H7 (cell line): ENCODE data around the gene ZBTB7B. TPM values are rescaled to one million over a fixed set of nuclear protein-coding genes. Genes with fewer than 3 reads are reported as not detected.

Experiments
- DNase-seq: peaks from one replicate; pipeline ENCODE4 v3.0.0; 2012
- H3K27me3 ChIP-seq: 2 replicates; pipeline ENCODE4 v1.6.0; 2011; ENCODE audit warnings: mild to moderate bottlenecking, low read length; ENCODE audit not compliant: control insufficient read depth, insufficient read depth
- H3K36me3 ChIP-seq: replicated peaks from 2 replicates; pipeline ENCODE4 v1.5.1; 2011; ENCODE audit warnings: low read length; ENCODE audit not compliant: control insufficient read depth, insufficient read depth
- H3K4me3 ChIP-seq: 2 replicates; pipeline ENCODE4 v1.5.1; 2011; ENCODE audit warnings: low read depth, mild to moderate bottlenecking, control low read depth, low read length, moderate library complexity; ENCODE audit not compliant: insufficient read depth
- total RNA-seq: library from RNA; depleted of rRNA; stranded (reverse); fragments of >200 nt; shearing (Covaris generic); gene quantifications from 2 replicates; pipeline ENCODE4 v1.2.3, GENCODE V29; 2014

Gene ZBTB7B
- total RNA-seq, 1 experiment from 2014 or later, result 40.6 TPM

DNA sequence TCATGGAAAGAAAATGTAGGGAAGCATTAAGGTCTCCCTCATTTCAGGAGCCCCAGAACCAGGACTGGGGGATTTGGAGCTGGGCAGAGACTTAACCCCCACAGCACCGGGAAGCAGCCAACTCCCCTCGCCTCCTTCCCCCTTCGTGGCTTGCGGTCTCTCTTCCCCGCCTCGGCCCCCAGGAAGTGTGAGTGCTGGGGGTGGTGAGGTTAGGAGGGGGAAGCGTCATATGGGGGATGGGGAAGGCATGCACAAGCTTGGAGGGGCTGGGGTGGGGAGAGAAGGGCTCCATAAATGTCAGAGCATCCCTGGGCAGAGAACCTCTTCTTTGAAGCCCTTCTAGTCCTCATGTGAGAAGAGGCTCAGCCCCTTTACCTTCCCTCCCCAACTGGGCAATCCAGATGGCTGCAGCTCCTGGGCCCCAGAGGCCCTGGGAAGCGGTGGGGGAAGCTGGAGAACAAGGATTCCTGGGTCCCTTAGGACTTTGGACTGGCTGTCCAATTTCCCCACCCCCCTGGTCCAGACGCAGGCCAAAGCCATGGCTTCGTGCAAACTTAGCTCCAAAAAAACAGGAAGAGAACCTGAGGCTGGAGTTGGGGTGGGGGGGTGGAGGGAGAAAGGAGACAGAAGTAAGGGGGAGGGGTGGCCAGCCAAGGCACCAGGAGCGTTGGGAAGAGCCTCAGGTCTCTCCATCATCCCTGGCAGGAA is 7.8 kb downstream of the ZBTB7B start:
- H3K27me3 ChIP-seq, result no peaks in the 10 kb centered on the region
- H3K4me3 ChIP-seq, result no peak overlapping the region
- H3K36me3 ChIP-seq, result peaks cover 4% of the 10 kb centered on the region; the same call in 1 of the 2 replicates
- DNase-seq, result no peak

DNA sequence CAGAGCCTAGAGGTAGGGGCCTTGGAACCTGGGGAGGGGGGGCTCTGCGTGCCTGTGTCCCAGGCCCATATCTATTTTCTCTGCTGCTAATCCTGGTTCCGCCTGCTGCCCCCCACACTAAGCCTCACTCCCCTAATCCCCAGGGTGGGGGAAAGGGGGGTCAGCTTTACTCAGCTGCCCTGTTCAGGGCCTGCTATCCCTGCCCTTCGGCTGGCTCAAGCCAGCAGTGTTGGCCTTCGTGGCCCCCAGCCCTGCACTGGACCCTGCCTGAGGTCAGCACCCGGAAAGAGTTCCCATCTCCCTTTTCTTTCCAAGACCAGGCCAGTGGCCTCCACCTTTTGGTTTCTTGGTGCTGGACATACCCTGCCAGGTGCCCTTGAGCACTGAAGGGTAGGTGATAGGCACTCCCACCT is 8.4 kb downstream of the ZBTB7B start:
- peaks cover 4% of the 10 kb centered on the region for H3K36me3 ChIP-seq
- DNase-seq, result peak; percentile 50
- no peak overlapping the region for H3K4me3 ChIP-seq
- no peaks in the 10 kb centered on the region for H3K27me3 ChIP-seq

DNA sequence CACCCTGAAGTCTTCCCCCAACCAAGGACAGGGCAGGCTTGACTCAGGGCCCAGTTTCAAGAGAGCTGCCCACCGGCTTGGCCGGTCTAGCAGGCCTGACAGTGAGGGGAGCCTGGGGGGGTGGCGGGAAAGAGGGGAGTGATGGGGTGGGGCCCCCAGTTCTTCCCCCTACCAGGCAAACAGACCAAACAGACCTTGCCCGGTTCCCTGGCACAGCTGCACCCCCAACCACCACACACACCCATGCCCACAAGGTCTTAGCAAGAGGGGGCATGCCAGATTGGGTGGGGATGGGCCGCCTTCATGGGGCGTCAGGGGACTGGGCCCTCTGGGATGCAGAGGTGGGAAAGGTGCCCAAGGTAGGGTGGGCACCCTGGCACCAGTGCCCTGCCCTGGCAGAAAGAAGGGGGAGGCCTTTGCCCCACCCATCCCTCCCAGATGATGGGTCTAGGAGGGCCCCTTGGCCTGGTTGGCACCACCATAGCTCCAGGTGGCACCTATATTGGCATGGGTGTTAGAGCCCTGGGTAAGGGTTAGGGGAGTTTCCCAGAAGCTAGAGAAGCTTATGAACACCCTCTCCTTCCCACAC is 8.9 kb downstream of the ZBTB7B start:
- no peak for DNase-seq
- Histone ChIP-seq H3K27me3 (no peaks in the 10 kb centered on the region), H3K4me3 (no peak overlapping the region)

DNA sequence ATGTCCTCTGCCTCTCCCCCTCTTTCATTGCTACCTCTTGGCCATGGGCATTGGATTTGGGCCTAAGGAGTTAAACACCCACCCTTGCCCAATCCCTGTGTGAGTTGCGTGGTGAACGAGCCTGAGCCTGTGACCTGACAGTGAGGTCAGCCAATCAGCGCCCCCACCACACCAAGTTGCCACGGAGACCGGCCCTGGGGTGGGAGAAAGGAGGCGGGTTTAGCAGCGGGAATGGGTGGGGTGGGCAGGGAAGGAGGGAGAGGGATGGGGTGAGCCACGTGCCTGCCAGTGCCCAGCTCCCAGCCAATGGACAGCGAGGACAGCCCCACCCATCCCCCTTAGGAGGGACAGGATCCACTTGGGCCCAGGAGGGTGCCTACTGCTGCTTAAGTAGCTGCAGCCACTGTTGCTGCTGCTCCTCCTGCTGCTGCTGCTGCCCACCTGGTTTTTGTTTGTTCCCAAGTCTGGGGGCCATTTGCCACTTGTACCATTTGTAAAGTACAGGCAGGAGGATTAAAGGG is 9.5 kb downstream of the ZBTB7B start:
- H3K4me3 ChIP-seq, result no peak overlapping the region
- H3K36me3 ChIP-seq, result peaks cover 7% of the 10 kb centered on the region
- peak; percentile 97 for DNase-seq
- no peaks in the 10 kb centered on the region for H3K27me3 ChIP-seq

More for the DNA sequence above, 8.9 kb downstream of the ZBTB7B start:
- H3K36me3 ChIP-seq, result peaks cover 5% of the 10 kb centered on the region

DNA sequence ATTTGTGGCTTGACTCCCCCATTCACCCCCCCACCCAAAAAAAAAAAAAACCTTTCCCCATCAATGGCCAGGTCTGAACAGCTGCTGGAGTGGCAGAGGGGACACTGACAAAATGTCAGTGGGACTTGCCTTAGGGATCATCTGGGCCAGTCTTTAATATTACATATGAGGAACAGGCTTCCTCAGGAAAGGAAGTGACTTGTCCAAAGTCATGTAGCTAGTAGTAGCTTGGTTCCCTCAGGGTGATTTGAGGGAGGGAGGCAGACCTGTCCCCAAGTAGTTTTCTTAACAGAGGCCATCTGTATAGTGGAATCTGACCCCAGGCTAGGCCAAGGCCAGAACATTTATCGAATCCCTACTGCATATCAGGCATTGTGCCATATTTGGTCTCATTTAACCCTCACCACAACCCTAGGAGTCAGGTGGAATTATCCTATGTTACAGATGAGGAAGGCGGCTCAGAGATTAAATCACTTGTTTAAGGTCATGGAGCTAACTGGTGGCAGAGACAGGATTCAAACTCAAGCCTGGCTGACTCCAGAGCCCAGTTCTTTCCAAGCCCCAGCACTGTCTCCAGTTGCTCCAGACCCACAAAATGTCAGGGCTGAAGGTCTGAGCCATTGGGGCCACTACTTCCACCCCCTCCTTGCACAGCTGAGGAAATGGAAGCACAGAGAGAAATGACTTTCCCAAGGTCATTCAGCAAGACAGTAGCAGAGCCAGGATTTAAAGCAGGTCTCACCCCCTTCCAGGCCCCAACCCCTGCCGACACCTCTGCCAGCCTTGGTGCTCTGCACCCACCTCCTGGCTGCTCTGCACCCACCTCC is 10.4 kb downstream of the ZBTB7B start:
- Histone ChIP-seq H3K36me3 (peaks cover 7% of the 10 kb centered on the region), H3K4me3 (no peak overlapping the region), H3K27me3 (no peaks in the 10 kb centered on the region)
- DNase-seq, result no peak

DNA sequence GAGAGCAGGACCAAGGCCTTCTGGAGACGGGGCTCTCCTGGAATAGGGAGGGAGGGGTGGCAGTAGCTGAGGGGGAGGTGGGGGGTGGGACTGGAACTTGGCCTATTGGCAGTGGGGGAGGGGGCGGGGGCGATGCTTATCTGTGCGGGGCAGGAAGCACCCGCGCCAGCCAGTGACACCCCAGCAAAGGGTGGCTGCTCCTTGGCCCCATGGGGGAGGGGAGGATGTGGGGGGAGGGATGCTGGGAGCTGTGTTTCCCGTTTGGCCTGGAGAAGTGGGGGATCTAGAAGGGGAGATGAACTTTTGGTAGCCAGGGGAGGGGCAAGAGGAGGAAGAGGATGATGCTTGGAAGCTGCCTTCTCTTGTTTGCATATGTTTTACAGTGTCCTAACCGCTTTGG is 11.0 kb downstream of the ZBTB7B start:
- peaks cover 7% of the 10 kb centered on the region for H3K36me3 ChIP-seq
- H3K27me3 ChIP-seq, result no peaks in the 10 kb centered on the region
- no peak overlapping the region for H3K4me3 ChIP-seq
- DNase-seq, result no peak

DNA sequence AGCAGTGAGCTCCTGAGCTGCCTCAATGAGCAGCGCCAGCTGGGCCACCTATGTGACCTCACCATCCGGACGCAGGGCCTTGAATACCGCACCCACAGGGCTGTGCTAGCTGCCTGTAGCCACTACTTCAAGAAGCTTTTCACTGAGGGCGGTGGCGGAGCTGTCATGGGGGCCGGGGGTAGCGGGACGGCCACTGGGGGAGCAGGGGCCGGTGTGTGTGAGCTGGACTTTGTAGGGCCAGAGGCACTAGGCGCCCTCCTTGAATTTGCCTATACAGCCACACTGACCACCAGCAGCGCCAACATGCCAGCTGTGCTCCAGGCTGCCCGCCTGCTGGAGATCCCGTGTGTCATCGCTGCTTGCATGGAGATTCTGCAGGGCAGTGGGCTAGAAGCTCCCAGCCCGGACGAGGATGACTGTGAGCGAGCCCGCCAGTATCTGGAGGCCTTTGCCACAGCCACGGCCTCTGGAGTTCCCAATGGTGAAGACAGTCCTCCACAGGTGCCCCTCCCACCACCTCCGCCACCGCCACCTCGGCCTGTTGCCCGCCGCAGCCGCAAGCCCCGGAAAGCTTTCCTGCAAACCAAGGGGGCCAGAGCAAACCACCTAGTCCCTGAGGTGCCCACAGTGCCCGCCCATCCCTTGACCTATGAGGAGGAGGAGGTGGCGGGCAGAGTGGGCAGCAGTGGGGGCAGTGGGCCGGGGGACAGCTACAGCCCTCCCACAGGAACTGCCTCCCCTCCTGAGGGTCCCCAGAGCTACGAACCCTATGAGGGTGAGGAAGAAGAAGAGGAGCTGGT is 12.3 kb downstream of the ZBTB7B start:
- no peak for DNase-seq
- Histone ChIP-seq H3K36me3 (peaks cover 7% of the 10 kb centered on the region), H3K27me3 (no peaks in the 10 kb centered on the region), H3K4me3 (no peak overlapping the region)

DNA sequence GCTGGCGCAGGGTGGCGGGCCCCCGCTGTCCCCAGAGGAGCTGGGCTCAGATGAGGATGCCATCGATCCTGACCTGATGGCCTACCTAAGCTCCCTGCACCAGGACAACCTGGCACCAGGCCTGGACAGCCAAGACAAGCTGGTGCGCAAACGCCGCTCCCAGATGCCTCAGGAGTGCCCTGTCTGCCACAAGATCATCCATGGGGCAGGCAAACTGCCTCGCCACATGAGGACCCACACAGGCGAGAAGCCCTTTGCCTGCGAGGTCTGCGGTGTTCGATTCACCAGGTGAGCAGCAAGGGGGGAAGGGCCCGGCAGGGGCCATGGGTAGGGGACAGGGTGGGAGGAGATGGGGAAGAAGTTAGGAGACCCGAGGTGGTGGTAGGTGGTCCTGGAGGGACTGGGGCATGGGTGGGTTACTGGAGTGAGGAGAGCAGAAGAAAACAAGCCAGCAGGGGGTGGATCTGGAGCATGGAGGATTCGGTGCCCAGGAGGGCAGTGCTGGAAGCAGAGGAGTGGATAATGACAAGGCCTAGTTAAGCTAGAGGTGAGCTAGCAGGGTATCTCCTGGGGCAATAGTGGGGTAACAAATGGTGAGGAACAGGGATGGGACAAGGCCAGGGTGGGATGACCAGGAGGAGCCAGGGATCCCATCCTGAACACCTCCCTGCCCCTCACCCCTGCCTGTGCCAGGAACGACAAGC is 13.1 kb downstream of the ZBTB7B start:
- Histone ChIP-seq H3K36me3 (peaks cover 7% of the 10 kb centered on the region), H3K4me3 (no peak overlapping the region), H3K27me3 (no peaks in the 10 kb centered on the region)
- no peak for DNase-seq

DNA sequence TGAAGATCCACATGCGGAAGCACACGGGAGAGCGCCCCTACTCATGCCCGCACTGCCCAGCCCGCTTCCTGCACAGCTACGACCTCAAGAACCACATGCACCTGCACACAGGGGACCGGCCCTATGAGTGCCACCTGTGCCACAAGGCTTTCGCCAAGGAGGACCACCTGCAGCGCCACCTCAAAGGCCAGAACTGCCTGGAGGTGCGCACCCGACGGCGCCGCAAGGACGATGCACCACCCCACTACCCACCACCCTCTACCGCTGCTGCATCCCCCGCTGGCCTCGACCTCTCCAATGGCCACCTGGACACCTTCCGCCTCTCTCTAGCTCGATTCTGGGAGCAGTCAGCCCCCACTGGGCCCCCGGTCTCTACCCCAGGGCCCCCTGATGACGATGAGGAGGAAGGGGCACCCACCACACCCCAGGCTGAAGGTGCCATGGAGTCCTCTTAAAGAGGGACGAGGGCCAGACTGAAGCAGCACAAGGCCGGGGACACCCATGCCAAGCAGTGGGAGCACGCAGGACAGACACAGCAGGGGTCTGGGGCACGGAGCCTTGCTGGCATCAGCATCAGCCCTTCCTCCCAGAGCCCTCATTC is 13.7 kb downstream of the ZBTB7B start:
- no peak overlapping the region for H3K4me3 ChIP-seq
- peaks cover 7% of the 10 kb centered on the region for H3K36me3 ChIP-seq

DNA sequence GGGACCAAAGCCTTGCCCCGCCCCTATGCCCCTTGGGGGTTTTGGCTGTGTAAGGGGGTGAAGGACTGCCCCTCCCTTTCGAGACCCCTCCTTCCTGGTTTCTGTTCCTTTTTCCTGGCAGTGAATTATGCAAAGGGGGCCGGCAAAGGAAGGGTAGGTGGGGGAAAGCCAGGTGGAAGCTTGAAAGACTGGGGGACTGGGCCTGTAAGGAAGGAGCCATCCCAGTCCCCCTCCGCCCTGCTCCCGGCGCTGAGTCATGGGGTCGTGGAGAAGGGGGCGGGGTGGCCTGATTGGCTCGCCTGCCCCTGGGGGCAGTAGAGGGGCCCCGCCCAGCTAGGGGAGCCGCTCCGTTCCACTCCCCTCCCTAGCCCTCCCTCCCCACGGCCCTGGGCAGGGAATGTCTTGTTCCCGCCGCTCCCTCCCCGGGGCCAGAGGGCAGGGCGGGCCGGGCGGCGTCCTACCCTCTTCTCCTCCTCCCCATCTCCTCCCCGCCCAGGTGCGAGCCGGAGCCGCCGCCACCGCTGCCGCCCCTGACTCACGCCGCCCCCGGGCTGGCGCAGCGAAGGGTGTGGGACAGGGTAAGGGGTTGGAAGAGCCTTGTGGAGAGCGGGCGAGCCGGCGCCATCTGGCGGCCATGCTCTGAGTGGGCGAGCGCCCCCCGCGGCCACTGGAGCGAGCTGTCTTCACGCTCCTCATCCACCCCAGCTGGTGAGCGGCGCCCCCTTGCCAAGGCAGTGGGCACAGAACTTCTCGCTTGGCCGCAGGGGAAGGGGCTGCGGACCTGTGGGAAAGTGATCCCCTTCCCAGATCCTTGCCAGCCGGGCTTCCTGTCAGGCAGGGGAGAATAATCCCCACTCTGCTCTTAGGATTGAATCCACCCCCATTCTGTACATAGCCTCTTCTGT is 14.7 kb downstream of the ZBTB7B start:
- peaks cover 7% of the 10 kb centered on the region for H3K36me3 ChIP-seq
- H3K27me3 ChIP-seq, result no peaks in the 10 kb centered on the region
- peak overlapping the region; percentile 49 for H3K4me3 ChIP-seq
- peak; percentile 98 for DNase-seq

More for the DNA sequence above, 13.7 kb downstream of the ZBTB7B start:
- no peak for DNase-seq
- no peaks in the 10 kb centered on the region for H3K27me3 ChIP-seq

DNA sequence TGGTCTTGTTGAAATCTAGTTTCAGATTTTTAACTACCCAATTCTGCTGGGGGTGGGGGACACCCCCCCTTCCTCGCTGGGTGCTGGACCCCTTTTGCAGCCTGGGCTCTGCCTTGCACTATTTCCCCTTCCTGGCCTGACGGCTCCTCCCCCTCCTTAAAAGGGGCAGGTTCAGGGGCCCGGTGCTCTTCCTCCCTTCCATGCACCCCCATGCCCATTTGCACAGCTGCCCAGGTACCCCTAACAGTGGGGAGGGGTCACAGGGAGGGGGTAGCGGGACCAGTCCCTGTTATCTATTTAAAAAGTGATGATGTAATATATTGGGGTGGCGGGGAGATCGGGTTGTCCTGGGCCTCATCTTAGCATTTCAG is 15.3 kb downstream of the ZBTB7B start:
- peak; percentile 62 for DNase-seq
- Histone ChIP-seq H3K27me3 (no peaks in the 10 kb centered on the region), H3K4me3 (peak overlapping the region; percentile 49), H3K36me3 (peaks cover 7% of the 10 kb centered on the region)

DNA sequence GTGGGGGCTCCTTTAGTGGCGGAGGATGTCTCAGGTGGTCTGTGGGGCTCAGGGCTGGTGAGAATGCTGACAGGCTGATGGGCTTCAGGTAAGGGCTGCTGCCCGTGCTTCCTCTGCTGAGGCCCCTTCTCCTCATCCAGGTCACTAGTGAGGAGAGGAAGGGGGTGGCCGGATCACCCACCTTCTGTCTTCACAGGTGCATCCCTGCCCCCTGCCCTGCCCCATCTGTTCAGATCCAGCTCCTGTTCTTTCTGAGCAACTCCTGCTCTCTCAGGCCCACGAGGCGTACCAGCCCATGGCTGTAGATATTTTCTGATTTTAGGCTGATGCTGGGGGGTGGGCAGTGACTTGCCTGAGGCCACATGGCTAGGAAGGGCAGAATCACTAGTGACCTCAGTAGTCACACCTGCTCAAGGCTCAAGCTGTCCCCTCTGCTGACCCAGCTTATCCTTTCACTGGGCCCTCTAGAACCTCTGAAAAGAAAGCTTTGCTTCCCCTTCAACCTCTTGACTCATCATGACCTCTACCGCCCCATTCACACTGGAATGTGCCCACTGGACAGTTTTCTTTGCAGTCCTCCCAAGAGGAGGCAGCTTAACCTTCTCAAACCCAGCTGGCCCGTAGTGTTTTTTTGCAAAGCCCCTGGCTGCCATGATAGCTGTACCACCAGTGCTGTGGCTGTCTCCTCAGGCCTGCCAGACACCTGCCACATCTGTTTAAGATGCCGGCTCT is 16.2 kb downstream of the ZBTB7B start:
- Histone ChIP-seq H3K36me3 (peaks cover 7% of the 10 kb centered on the region), H3K4me3 (no peak overlapping the region), H3K27me3 (no peaks in the 10 kb centered on the region; the same call in 1 of the 2 replicates)
- no peak for DNase-seq
